ENCODE data around the gene SLC25A34. TPM values are rescaled to one million over a fixed set of nuclear protein-coding genes. Genes with fewer than 3 reads are reported as not detected.

Gene SLC25A34
- total RNA-seq, 2 experiments from 2014 or later = 1.9 to 2.8 TPM

DNA sequence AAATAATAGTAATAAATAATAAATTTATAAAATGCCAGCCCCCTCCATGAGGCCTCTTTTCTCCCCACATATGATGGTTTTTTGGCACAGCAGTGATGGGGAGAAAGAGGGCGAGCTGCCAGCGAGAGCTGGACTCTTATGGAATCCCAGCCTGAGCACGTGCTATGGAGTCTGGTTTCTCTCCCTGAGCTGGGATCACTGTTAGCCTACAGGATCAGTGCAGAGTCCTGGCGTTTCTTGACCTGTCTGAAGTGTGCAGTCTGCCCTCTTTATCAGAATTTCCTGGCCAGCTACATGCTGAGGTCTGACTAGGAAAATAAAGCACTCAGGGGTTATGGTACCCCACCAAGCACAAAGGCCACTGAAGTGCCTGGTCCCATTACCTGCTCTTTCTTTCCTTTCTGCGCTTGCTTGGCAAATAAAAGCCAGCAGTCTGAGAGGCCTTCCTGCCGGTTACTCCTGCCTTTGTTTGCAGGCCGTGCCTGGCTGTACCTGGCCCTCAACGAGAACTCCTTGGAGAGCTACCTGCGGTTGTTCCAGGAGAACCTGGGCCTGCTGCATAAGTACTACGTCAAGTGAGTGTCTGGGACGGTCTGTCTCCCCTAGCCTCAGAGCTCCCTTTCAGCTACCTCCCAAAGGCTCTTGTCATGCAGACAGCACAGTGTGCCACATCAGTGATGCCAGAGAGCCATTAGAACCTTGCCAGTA lies 18.5 kb upstream of the SLC25A34 start:
- TF ChIP-seq, protein P1, sequence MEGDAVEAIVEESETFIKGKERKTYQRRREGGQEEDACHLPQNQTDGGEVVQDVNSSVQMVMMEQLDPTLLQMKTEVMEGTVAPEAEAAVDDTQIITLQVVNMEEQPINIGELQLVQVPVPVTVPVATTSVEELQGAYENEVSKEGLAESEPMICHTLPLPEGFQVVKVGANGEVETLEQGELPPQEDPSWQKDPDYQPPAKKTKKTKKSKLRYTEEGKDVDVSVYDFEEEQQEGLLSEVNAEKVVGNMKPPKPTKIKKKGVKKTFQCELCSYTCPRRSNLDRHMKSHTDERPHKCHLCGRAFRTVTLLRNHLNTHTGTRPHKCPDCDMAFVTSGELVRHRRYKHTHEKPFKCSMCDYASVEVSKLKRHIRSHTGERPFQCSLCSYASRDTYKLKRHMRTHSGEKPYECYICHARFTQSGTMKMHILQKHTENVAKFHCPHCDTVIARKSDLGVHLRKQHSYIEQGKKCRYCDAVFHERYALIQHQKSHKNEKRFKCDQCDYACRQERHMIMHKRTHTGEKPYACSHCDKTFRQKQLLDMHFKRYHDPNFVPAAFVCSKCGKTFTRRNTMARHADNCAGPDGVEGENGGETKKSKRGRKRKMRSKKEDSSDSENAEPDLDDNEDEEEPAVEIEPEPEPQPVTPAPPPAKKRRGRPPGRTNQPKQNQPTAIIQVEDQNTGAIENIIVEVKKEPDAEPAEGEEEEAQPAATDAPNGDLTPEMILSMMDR (IDR thresholded peaks at IDR 0.05) = no peak
- Mint-ChIP-seq H3K27me3 (no peaks in the 10 kb centered on the region), H3K9me3 (no peaks in the 10 kb centered on the region), H3K36me3 (ENCODE audit: low read depth) (peaks cover 61% of the 10 kb centered on the region), H3K4me1 (ENCODE audit: low read depth) (no peaks in the 10 kb centered on the region), H3K27ac (no peak overlapping the region), H3K4me3 (no peak overlapping the region)
- no peaks in the 10 kb centered on the region for H3K9me3 ChIP-seq (ENCODE audit: control insufficient read depth in 1 of 2, insufficient read depth in 1 of 2, low read length in 2 of 2)
- no peaks in the 10 kb centered on the region for H3K27me3 ChIP-seq (ENCODE audit: control insufficient read depth in 1 of 2, insufficient read depth in 2 of 2, low read length in 2 of 2)
- no peaks in the 10 kb centered on the region for H3K4me1 ChIP-seq (ENCODE audit: insufficient read depth, low read length)
- no peak overlapping the region for H3K4me3 ChIP-seq (ENCODE audit: low read length)
- ATAC-seq (ENCODE audit: poor library complexity) (no peak), DNase-seq (no peak)
- H3K27ac ChIP-seq (ENCODE audit: low read depth in 1 of 2, low read length in 2 of 2) = no peak overlapping the region
- intact Hi-C loops (cut with DNase I, micrococcal nuclease) = no loop called here
- H3K36me3 ChIP-seq (ENCODE audit: insufficient read depth, low read length) = peaks cover 62% of the 10 kb centered on the region
- ChIA-PET CTCF (no interaction called here), POLR2A (no interaction called here)

GRCh38 chr1:15718199-15718601 lies 17.9 kb upstream of the SLC25A34 start:
- intact Hi-C loops (cut with DNase I, micrococcal nuclease) = no loop called here
- H3K27ac Mint-ChIP-seq = no peak overlapping the region
- Histone ChIP-seq H3K4me3 (ENCODE audit: low read length) (no peak overlapping the region), H3K27ac (ENCODE audit: low read depth in 1 of 2, low read length in 2 of 2) (no peak overlapping the region), H3K9me3 (ENCODE audit: control insufficient read depth in 1 of 2, insufficient read depth in 1 of 2, low read length in 2 of 2) (no peaks in the 10 kb centered on the region), H3K27me3 (ENCODE audit: control insufficient read depth in 1 of 2, insufficient read depth in 2 of 2, low read length in 2 of 2) (no peaks in the 10 kb centered on the region), H3K36me3 (ENCODE audit: insufficient read depth, low read length) (peaks cover 66% of the 10 kb centered on the region), H3K4me1 (ENCODE audit: insufficient read depth, low read length) (no peaks in the 10 kb centered on the region)
- H3K4me1 Mint-ChIP-seq (ENCODE audit: low read depth) = no peaks in the 10 kb centered on the region
- no peaks in the 10 kb centered on the region for H3K27me3 Mint-ChIP-seq
- no peak overlapping the region for H3K4me3 Mint-ChIP-seq
- peaks cover 67% of the 10 kb centered on the region for H3K36me3 Mint-ChIP-seq (ENCODE audit: low read depth)
- TF ChIP-seq, protein P1 (IDR thresholded peaks at IDR 0.05) = no peak
- no peak for DNase-seq
- ATAC-seq (ENCODE audit: poor library complexity) = no peak
- POLR2A ChIA-PET = no interaction called here
- no peaks in the 10 kb centered on the region for H3K9me3 Mint-ChIP-seq
- CTCF ChIA-PET = no interaction called here

GRCh38 chr1:15719381-15720120 lies 16.5 kb upstream of the SLC25A34 start:
- ATAC-seq (ENCODE audit: poor library complexity) (no peak), DNase-seq (peak in 1 of 14 experiments; percentile 18)
- Histone ChIP-seq H3K4me1 (ENCODE audit: insufficient read depth, low read length) (no peaks in the 10 kb centered on the region), H3K4me3 (ENCODE audit: low read length) (no peak overlapping the region), H3K9me3 (ENCODE audit: control insufficient read depth in 1 of 2, insufficient read depth in 1 of 2, low read length in 2 of 2) (no peaks in the 10 kb centered on the region), H3K36me3 (ENCODE audit: insufficient read depth, low read length) (peaks cover 71% of the 10 kb centered on the region), H3K27ac (ENCODE audit: low read depth in 1 of 2, low read length in 2 of 2) (no peak overlapping the region), H3K27me3 (ENCODE audit: control insufficient read depth in 1 of 2, insufficient read depth in 2 of 2, low read length in 2 of 2) (no peaks in the 10 kb centered on the region)
- peaks cover 68% of the 10 kb centered on the region for H3K36me3 Mint-ChIP-seq (ENCODE audit: low read depth)
- H3K4me3 Mint-ChIP-seq = no peak overlapping the region
- no peaks in the 10 kb centered on the region for H3K9me3 Mint-ChIP-seq
- no peak overlapping the region for H3K27ac Mint-ChIP-seq
- POLR2A ChIA-PET = no interaction called here
- intact Hi-C loops (cut with DNase I, micrococcal nuclease) = no loop called here
- no peaks in the 10 kb centered on the region for H3K27me3 Mint-ChIP-seq
- no peaks in the 10 kb centered on the region for H3K4me1 Mint-ChIP-seq (ENCODE audit: low read depth)
- CTCF ChIA-PET = no interaction called here
- TF ChIP-seq, protein P1 (IDR thresholded peaks at IDR 0.05) = no peak

Measured in CD4-positive, alpha-beta T cell (primary cell).